ENCODE results near the gene PHF21B. TPM values are rescaled to one million over a fixed set of nuclear protein-coding genes. Genes with fewer than 3 reads are reported as not detected.

Gene PHF21B
- total and polyA plus RNA-seq, 11 donors: 0.04 to 1.6 (median 0.47) TPM; not detected in 4

GRCh38 chr22:44928711-44929358 lies 81.0 kb downstream of the PHF21B start:
- intact Hi-C loops (cut with DNase I): no loop called here
- WGBS, 4 donors: 86 to 93% (median 89%) methylated on average over 16 to 18 of the region's 18 CpGs
- Histone ChIP-seq H3K36me3 (no peaks in the 10 kb centered on the region), H3K27ac (no peak overlapping the region), H3K9me3 (peaks cover 0 to 8% (median 2%) of the 10 kb centered on the region in 12 donors), H3K4me1 (peaks cover 0 to 10% (median 2%) of the 10 kb centered on the region in 12 donors), H3K4me3 (no peak overlapping the region), H3K27me3 (no peaks in the 10 kb centered on the region)
- ATAC-seq (no peak), DNase-seq (peak in 1 of 5 donors; percentile 47)
- TF ChIP-seq CTCF (IDR thresholded peaks at IDR 0.05): no peak
- no peak for TF ChIP-seq POLR2A (IDR thresholded peaks at IDR 0.05)

GRCh38 chr22:44928136-44928463 lies 81.7 kb downstream of the PHF21B start:
- TF ChIP-seq POLR2A (IDR thresholded peaks at IDR 0.05): no peak
- TF ChIP-seq CTCF (IDR thresholded peaks at IDR 0.05): no peak

GRCh38 chr22:44927463-44928135 lies 82.2 kb downstream of the PHF21B start:
- no peak for TF ChIP-seq CTCF (IDR thresholded peaks at IDR 0.05)
- no peak for TF ChIP-seq POLR2A (IDR thresholded peaks at IDR 0.05)
- peaks cover 0 to 10% (median 2%) of the 10 kb centered on the region in 12 donors for H3K4me1 ChIP-seq
- H3K36me3 ChIP-seq: no peaks in the 10 kb centered on the region
- intact Hi-C loops (cut with DNase I): no loop called here
- no peak overlapping the region for H3K4me3 ChIP-seq
- ATAC-seq: no peak
- no peak overlapping the region for H3K27ac ChIP-seq
- 75 to 79% (median 76%) methylated on average over 18 of the region's 18 CpGs for WGBS, 4 donors
- no peak for DNase-seq
- H3K9me3 ChIP-seq: peaks cover 0 to 8% (median 2%) of the 10 kb centered on the region in 12 donors
- H3K27me3 ChIP-seq: no peaks in the 10 kb centered on the region

More at GRCh38 chr22:44928136-44928463, 81.7 kb downstream of the PHF21B start:
- peaks cover 0 to 10% (median 2%) of the 10 kb centered on the region in 12 donors for H3K4me1 ChIP-seq
- no peaks in the 10 kb centered on the region for H3K36me3 ChIP-seq
- H3K4me3 ChIP-seq: no peak overlapping the region
- ATAC-seq: no peak
- H3K27ac ChIP-seq: no peak overlapping the region
- peak in 1 of 5 donors; percentile 19 for DNase-seq
- H3K9me3 ChIP-seq: peaks cover 0 to 8% (median 2%) of the 10 kb centered on the region in 12 donors
- intact Hi-C loops (cut with DNase I): no loop called here
- WGBS, 4 donors: 86 to 88% (median 87%) methylated on average over 11 of the region's 11 CpGs
- no peaks in the 10 kb centered on the region for H3K27me3 ChIP-seq
